Fibroblast of skin of left quadriceps (primary cell): ENCODE data around the gene SLC37A1.
"Not testable (repeated sequence)": the region's sequence is repeated elsewhere in the genome, so short reads cannot be mapped to it uniquely, and the experiment has no call there.

ENCODE experiments used
- DNase-seq, 2 experiments: peaks; one replicate each; pipeline ENCODE4 v3.0.0-alpha.2; 2013; ENCODE audit warnings: low read depth in 2 of 2

Gene SLC37A1

GRCh38 chr21:42619166-42619565, 105.5 kb downstream of the SLC37A1 start:
- no peak for DNase-seq

- no peak for DNase-seq
Measured at GRCh38 chr21:42619841-42620240, 106.2 kb downstream of the SLC37A1 start.

- no peak for DNase-seq
Measured at GRCh38 chr21:42621166-42621818, 107.6 kb downstream of the SLC37A1 start.

- DNase-seq = no peak
Measured at GRCh38 chr21:42621819-42622177, 108.1 kb downstream of the SLC37A1 start.

GRCh38 chr21:42622284-42622683, 108.6 kb downstream of the SLC37A1 start:
- no peak for DNase-seq

GRCh38 chr21:42623694-42624093, 110.0 kb downstream of the SLC37A1 start:
- no peak for DNase-seq

GRCh38 chr21:42624095-42624790, 110.6 kb downstream of the SLC37A1 start:
- DNase-seq = no peak

- DNase-seq = no peak
Measured at GRCh38 chr21:42624936-42625335, 111.3 kb downstream of the SLC37A1 start.

- DNase-seq = no peak
Measured at GRCh38 chr21:42626171-42626570, 112.5 kb downstream of the SLC37A1 start.

- DNase-seq = no peak
Measured at GRCh38 chr21:42627527-42628289, 114.1 kb downstream of the SLC37A1 start.

GRCh38 chr21:42628466-42629061, 114.9 kb downstream of the SLC37A1 start:
- not testable (repeated sequence) for DNase-seq

- DNase-seq = no peak
Measured at GRCh38 chr21:42629933-42630589, 116.4 kb downstream of the SLC37A1 start.

GRCh38 chr21:42630626-42631025, 117.0 kb downstream of the SLC37A1 start:
- no peak for DNase-seq
